Peyer's patch (tissue), 4 donors: ENCODE measurements around the gene GXYLT2. TPM values are rescaled to one million over a fixed set of nuclear protein-coding genes. Genes with fewer than 3 reads are reported as not detected.

Experiments used
- DNase-seq, 3 donors: peaks; one replicate each; pipeline ENCODE4 v3.0.0-alpha.2; 2017 to 2019
- H3K27ac ChIP-seq, 4 donors: fragments of 200-600 bp; sonication (generic); one replicate each; pipeline ENCODE4 v1.5.1; 2016 to 2019
- H3K27me3 ChIP-seq, 2 donors: fragments of 200-600 bp; sonication (generic); one replicate each; pipeline ENCODE4 v1.5.1; 2019
- H3K36me3 ChIP-seq, 3 donors: fragments of 200-600 bp; sonication (generic); one replicate each; pipeline ENCODE4 v1.5.1; 2016 to 2019
- H3K4me1 ChIP-seq, 4 donors: fragments of 200-600 bp; sonication (generic); one replicate each; pipeline ENCODE4 v1.5.1; 2016 to 2019
- H3K4me3 ChIP-seq, 4 donors: fragments of 200-600 bp; sonication (generic); 1 replicate in 3 of 4; 2 replicates in 1 of 4; pipeline ENCODE4 v1.5.1; 2016 to 2019; ENCODE audit warnings: mild to moderate bottlenecking in 1 of 4
- H3K9me3 ChIP-seq, 4 donors: fragments of 200-600 bp; sonication (generic); one replicate each; pipeline ENCODE4 v1.5.1; 2016 to 2019; ENCODE audit warnings: mild to moderate bottlenecking in 1 of 4
- POLR2A ChIP-seq, 2 donors: fragments of 450-650 bp; IDR thresholded peaks; one replicate each; pipeline ENCODE4 v1.5.1; 2017; ENCODE audit warnings: antibody characterized with exemption in 2 of 2, mild to moderate bottlenecking in 2 of 2, moderate library complexity in 2 of 2
- small RNA-seq, 2 donors: library from RNA; depleted of rRNA; stranded (forward); fragments of <200 nt; gene quantifications; one replicate each; pipeline ENCODE3, GENCODE V24; 2016
- total RNA-seq, 4 donors: library from RNA; depleted of rRNA; stranded (reverse); fragments of >200 nt; gene quantifications; one replicate each; pipeline ENCODE4 v1.1.0, GENCODE V29; 2016
- TF ChIP-seq, protein P1 (sequence below), 6 experiments: fragments of 450-650 bp in 4 of 6; fragments of 200-600 bp in 2 of 6; sonication (generic) in 1 of 6; IDR thresholded peaks; one replicate each; pipeline ENCODE4 v1.5.1; 2017 to 2019; ENCODE audit warnings: antibody characterized with exemption in 6 of 6, mild to moderate bottlenecking in 3 of 6, moderate library complexity in 1 of 6

GXYLT2 gene
- total RNA-seq, 4 donors from 2014 or later: 1.1 to 38.0 (median 1.4) TPM

DNA sequence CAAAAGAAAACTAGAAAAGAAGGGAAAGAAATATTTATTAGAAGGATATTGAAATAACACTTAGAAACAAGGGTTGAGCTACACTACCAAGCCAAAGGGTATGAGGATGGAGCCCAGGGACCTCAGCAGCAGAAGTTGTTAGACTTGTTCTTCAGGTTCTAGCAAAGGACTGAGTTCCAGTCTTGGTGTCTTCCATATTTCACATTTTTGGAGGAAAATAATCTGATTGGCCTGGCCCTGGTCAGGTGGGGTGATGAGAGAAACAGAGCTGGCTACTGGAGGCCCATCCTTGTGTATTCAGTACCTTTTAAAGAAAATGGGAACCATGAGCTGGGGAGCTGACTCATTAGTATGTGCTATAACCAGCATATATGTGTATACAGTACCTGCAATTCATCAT, 137.0 kb downstream of the GXYLT2 start:
- peaks cover 0 to 46% (median 3%) of the 10 kb centered on the region in 4 donors for H3K4me1 ChIP-seq
- no peak overlapping the region for H3K27ac ChIP-seq
- DNase-seq: no peak

DNA sequence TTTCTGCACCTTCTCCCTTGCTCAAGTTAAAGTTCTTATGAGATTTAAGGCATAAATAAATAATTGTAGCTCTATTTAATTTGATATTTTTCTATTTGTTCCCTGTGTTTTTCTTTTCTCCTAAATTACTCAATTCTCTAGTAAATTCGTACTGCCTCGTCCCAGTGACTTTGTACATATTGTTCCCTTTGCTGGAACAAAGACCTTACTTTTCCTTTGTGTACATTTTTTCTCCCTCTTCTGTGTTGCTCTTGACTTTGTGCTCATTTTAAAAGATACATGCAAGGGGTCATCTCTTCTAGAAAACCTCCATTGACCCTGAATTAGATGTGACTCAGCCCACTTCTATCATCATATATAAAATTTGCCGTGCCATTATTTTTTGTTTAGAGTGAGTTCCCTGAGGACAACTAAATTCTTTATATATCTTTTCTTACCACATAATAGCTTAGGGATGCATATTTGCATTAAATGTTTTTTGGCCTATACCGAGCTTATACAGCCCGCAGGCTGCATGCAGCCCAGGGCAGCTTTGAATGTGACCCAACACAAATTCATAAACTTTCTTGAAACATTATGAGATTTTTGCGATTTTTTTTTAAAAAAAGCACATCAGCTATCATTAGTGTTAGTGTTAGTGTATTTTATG, 138.4 kb downstream of the GXYLT2 start:
- Histone ChIP-seq H3K27ac (peak overlapping the region in 1 of 4 donors; percentile 17), H3K4me3 (no peak overlapping the region), H3K9me3 (no peaks in the 10 kb centered on the region), H3K27me3 (no peaks in the 10 kb centered on the region), H3K36me3 (no peaks in the 10 kb centered on the region), H3K4me1 (peaks cover 0 to 42% (median 3%) of the 10 kb centered on the region in 4 donors)
- no peak for TF ChIP-seq POLR2A (IDR thresholded peaks at IDR 0.05)
- TF ChIP-seq, protein P1, sequence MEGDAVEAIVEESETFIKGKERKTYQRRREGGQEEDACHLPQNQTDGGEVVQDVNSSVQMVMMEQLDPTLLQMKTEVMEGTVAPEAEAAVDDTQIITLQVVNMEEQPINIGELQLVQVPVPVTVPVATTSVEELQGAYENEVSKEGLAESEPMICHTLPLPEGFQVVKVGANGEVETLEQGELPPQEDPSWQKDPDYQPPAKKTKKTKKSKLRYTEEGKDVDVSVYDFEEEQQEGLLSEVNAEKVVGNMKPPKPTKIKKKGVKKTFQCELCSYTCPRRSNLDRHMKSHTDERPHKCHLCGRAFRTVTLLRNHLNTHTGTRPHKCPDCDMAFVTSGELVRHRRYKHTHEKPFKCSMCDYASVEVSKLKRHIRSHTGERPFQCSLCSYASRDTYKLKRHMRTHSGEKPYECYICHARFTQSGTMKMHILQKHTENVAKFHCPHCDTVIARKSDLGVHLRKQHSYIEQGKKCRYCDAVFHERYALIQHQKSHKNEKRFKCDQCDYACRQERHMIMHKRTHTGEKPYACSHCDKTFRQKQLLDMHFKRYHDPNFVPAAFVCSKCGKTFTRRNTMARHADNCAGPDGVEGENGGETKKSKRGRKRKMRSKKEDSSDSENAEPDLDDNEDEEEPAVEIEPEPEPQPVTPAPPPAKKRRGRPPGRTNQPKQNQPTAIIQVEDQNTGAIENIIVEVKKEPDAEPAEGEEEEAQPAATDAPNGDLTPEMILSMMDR (IDR thresholded peaks at IDR 0.05): no peak
- no peak for DNase-seq

More for the DNA sequence above, 137.0 kb downstream of the GXYLT2 start:
- Histone ChIP-seq H3K4me3 (no peak overlapping the region), H3K27me3 (no peaks in the 10 kb centered on the region), H3K9me3 (no peaks in the 10 kb centered on the region), H3K36me3 (no peaks in the 10 kb centered on the region)
- no peak for TF ChIP-seq POLR2A (IDR thresholded peaks at IDR 0.05)
- TF ChIP-seq, protein P1 (IDR thresholded peaks at IDR 0.05): no peak

Small RNA genes within 50 kb of the gene (small RNA-seq; reads per million reads assigned to genes)
- 0 reads per million in 2 donors for gene RF00017

Other genes with a start within 250 kb of the GXYLT2 start
- 100 to 1,000 TPM in 1 of 4 donors, 10 to 100 TPM in 3; 11.0 to 105 (median 13.4) TPM for gene SHQ1, start 39.6 kb upstream of the GXYLT2 start, total RNA-seq
- 10 to 100 TPM; 39.9 to 49.6 (median 44.2) TPM for gene PPP4R2, start 108.8 kb downstream of the GXYLT2 start, total RNA-seq
- 10 to 100 TPM in 3 of 4 donors, 1 to 10 TPM in 1; 8.2 to 14.9 (median 11.9) TPM for gene EBLN2, start 173.6 kb downstream of the GXYLT2 start, total RNA-seq